Kidney epithelial cell (primary cell): ENCODE data around the gene OPN1MW. TPM values are rescaled to one million over a fixed set of nuclear protein-coding genes. Genes with fewer than 3 reads are reported as not detected.
"Not testable (repeated sequence)": the region's sequence is repeated elsewhere in the genome, so short reads cannot be mapped to it uniquely, and the experiment has no call there.

ENCODE experiments used
- DNase-seq: peaks from one replicate; pipeline ENCODE4 v3.0.0-alpha.2; 2010; ENCODE audit warnings: low read depth
- H3K27me3 ChIP-seq: 2 replicates; pipeline ENCODE4 v1.6.0; 2011; ENCODE audit warnings: low read length; ENCODE audit not compliant: control insufficient read depth, insufficient read depth
- H3K36me3 ChIP-seq: 2 replicates; pipeline ENCODE4 v1.5.1; 2011; ENCODE audit warnings: low read length; ENCODE audit not compliant: control insufficient read depth, insufficient read depth
- H3K4me3 ChIP-seq: 2 replicates; pipeline ENCODE4 v1.5.1; 2011; ENCODE audit warnings: low read depth, mild to moderate bottlenecking, control low read depth, low read length
- total RNA-seq: library from RNA; depleted of rRNA; stranded (reverse); fragments of >200 nt; gene quantifications from 2 replicates; pipeline ENCODE4 v1.2.3, GENCODE V29; 2015

The OPN1MW gene
- total RNA-seq, 1 donor from 2014 or later = not detected

- not testable (repeated sequence) for H3K36me3 ChIP-seq, H3K4me3 ChIP-seq, H3K27me3 ChIP-seq, DNase-seq
Observed at GRCh38 chrX:154194316-154194715, 11.9 kb downstream of the OPN1MW start.

- DNase-seq, H3K4me3 ChIP-seq: not testable (repeated sequence)
Observed at GRCh38 chrX:154196466-154196865, 14.1 kb downstream of the OPN1MW start.

GRCh38 chrX:154209670-154210418, 27.4 kb downstream of the OPN1MW start:
- not testable (repeated sequence) for DNase-seq, H3K27me3 ChIP-seq, H3K36me3 ChIP-seq

More at GRCh38 chrX:154196466-154196865, 14.1 kb downstream of the OPN1MW start:
- H3K36me3 ChIP-seq, H3K27me3 ChIP-seq: not testable (repeated sequence)

GRCh38 chrX:154211057-154211456, 28.7 kb downstream of the OPN1MW start:
- not testable (repeated sequence) for DNase-seq, H3K27me3 ChIP-seq, H3K36me3 ChIP-seq, H3K4me3 ChIP-seq

More at GRCh38 chrX:154209670-154210418, 27.4 kb downstream of the OPN1MW start:
- H3K4me3 ChIP-seq = not testable (repeated sequence)

- H3K4me3 ChIP-seq, H3K36me3 ChIP-seq, DNase-seq, H3K27me3 ChIP-seq: not testable (repeated sequence)
Observed at GRCh38 chrX:154211499-154211898, 29.1 kb downstream of the OPN1MW start.

- DNase-seq, H3K36me3 ChIP-seq, H3K27me3 ChIP-seq, H3K4me3 ChIP-seq: not testable (repeated sequence)
Observed at GRCh38 chrX:154219456-154219855, 37.1 kb downstream of the OPN1MW start, which contains the start of gene OPN1MW2. Gene OPN1MW2 (plus strand): TSS chrX:154219756. CDS start chrX:154219816, 60 bp downstream.

GRCh38 chrX:154225292-154225691, 42.9 kb downstream of the OPN1MW start:
- not testable (repeated sequence) for DNase-seq, H3K27me3 ChIP-seq, H3K36me3 ChIP-seq, H3K4me3 ChIP-seq

- H3K27me3 ChIP-seq, DNase-seq, H3K4me3 ChIP-seq, H3K36me3 ChIP-seq: not testable (repeated sequence)
Observed at GRCh38 chrX:154226706-154227105, 44.3 kb downstream of the OPN1MW start.

- not testable (repeated sequence) for H3K27me3 ChIP-seq, H3K4me3 ChIP-seq, H3K36me3 ChIP-seq, DNase-seq
Observed at GRCh38 chrX:154231443-154231842, 49.0 kb downstream of the OPN1MW start.

- not testable (repeated sequence) for H3K36me3 ChIP-seq, H3K27me3 ChIP-seq, H3K4me3 ChIP-seq, DNase-seq
Observed at GRCh38 chrX:154233620-154234019, 51.2 kb downstream of the OPN1MW start.

GRCh38 chrX:154238939-154239559, 56.7 kb downstream of the OPN1MW start:
- DNase-seq, H3K4me3 ChIP-seq, H3K36me3 ChIP-seq, H3K27me3 ChIP-seq: not testable (repeated sequence)

GRCh38 chrX:154239982-154240503, 57.6 kb downstream of the OPN1MW start:
- not testable (repeated sequence) for DNase-seq, H3K27me3 ChIP-seq, H3K4me3 ChIP-seq, H3K36me3 ChIP-seq
